SK-N-SH (cell line): ENCODE measurements around the gene WASF2. TPM values are rescaled to one million over a fixed set of nuclear protein-coding genes. Genes with fewer than 3 reads are reported as not detected.

ENCODE experiments used
- CTCF ChIA-PET: fragments of 300-600, 350-600 bp; formaldehyde crosslinking; extraction: SDS; loops from one replicate; lab custom pipeline; 2021; lab: Yijun Ruan, JAX
- POLR2A ChIA-PET: fragments of 350-600 bp; sonication (Branson Sonifier 250); formaldehyde crosslinking; extraction: SDS; loops from one replicate; lab custom pipeline; 2020; ENCODE audit warnings: antibody characterized with exemption, inconsistent platforms; lab: Yijun Ruan, JAX
- DNase-seq: peaks from one replicate; pipeline ENCODE4 v3.0.0; 2012
- H2AFZ ChIP-seq: fragments of 200-600 bp; sonication (generic); 2 replicates; pipeline ENCODE4 v1.8.1; 2016; ENCODE audit warnings: antibody characterized with exemption, mild to moderate bottlenecking, low read depth
- H3F3A ChIP-seq: fragments of 200-600 bp; sonication (generic); replicated peaks from 2 replicates; pipeline ENCODE3; 2016; ENCODE audit warnings: antibody characterized with exemption, mild to moderate bottlenecking; ENCODE audit not compliant: insufficient read depth
- H3K27ac ChIP-seq, 2 experiments: fragments of 200-500 bp in 1 of 2; fragments of 200-600 bp in 1 of 2; sonication (Bioruptor generic) in 1 of 2; sonication (generic), shearing (Covaris generic) in 1 of 2; 2 replicates each; pipeline versions ENCODE4 v1.5.1 to v1.6.1; 2014 to 2016; ENCODE audit warnings: low read depth in 2 of 2, inconsistent platforms in 1 of 2, low read length in 1 of 2, mild to moderate bottlenecking in 1 of 2, mixed read lengths in 1 of 2
- H3K27me3 ChIP-seq: fragments of 200-600 bp; sonication (generic), shearing (Covaris generic); 2 replicates; pipeline ENCODE4 v1.6.1; 2016; ENCODE audit warnings: mixed run types; ENCODE audit not compliant: insufficient read depth
- H3K36me3 ChIP-seq, 2 experiments: fragments of 200-500 bp in 1 of 2; fragments of 200-600 bp in 1 of 2; sonication (Bioruptor generic) in 1 of 2; sonication (generic) in 1 of 2; replicated peaks in 1 of 2; 2 replicates each; pipeline versions ENCODE3 to v1.5.1; 2014 to 2016; ENCODE audit warnings: low read length in 1 of 2, mild to moderate bottlenecking in 1 of 2; ENCODE audit not compliant: insufficient read depth in 2 of 2, control insufficient read depth in 1 of 2
- H3K4me1 ChIP-seq, 2 experiments: fragments of 200-500 bp in 1 of 2; fragments of 200-600 bp in 1 of 2; sonication (Bioruptor generic) in 1 of 2; sonication (generic), shearing (Covaris generic) in 1 of 2; 2 replicates each; pipeline versions ENCODE4 v1.5.1 to v1.6.1; 2014 to 2016; ENCODE audit warnings: low read depth in 1 of 2, low read length in 1 of 2, mixed run types in 1 of 2; ENCODE audit not compliant: insufficient read depth in 2 of 2, control insufficient read depth in 1 of 2
- H3K4me2 ChIP-seq: fragments of 200-600 bp; sonication (generic), shearing (Covaris generic); 2 replicates; pipeline ENCODE4 v1.6.1; 2017; ENCODE audit warnings: mixed run types
- H3K4me3 ChIP-seq, 2 experiments: fragments of 200-500 bp in 1 of 2; fragments of 200-600 bp in 1 of 2; sonication (Bioruptor generic) in 1 of 2; sonication (generic), shearing (Covaris generic) in 1 of 2; 2 replicates each; pipeline versions ENCODE4 v1.5.1 to v1.8.1; 2014 to 2016; ENCODE audit warnings: low read depth in 2 of 2, inconsistent platforms in 1 of 2, low read length in 1 of 2, mild to moderate bottlenecking in 1 of 2, mixed read lengths in 1 of 2, moderate library complexity in 1 of 2
- H3K79me2 ChIP-seq: fragments of 200-600 bp; sonication (generic); 2 replicates; pipeline ENCODE4 v1.8.1; 2017; ENCODE audit warnings: mild to moderate bottlenecking; ENCODE audit not compliant: insufficient read depth
- H3K9ac ChIP-seq: fragments of 200-600 bp; sonication (generic); 2 replicates; pipeline ENCODE4 v1.6.1; 2017; ENCODE audit warnings: mixed run types
- H3K9me2 ChIP-seq: fragments of 200-600 bp; sonication (generic); 2 replicates; pipeline ENCODE4 v1.6.1; 2017; ENCODE audit warnings: mixed run types
- H3K9me3 ChIP-seq: fragments of 200-600 bp; sonication (generic); 2 replicates; pipeline ENCODE4 v1.6.1; 2017; ENCODE audit warnings: mixed run types, mild to moderate bottlenecking, moderate library complexity
- H4K20me1 ChIP-seq: fragments of 200-600 bp; sonication (generic); 2 replicates; pipeline ENCODE4 v1.6.1; 2017; ENCODE audit warnings: mild to moderate bottlenecking, mixed run types; ENCODE audit not compliant: insufficient read depth
- EZH2phosphoT487 ChIP-seq: fragments of 200-600 bp; sonication (generic); IDR thresholded peaks from 2 replicates; pipeline ENCODE4 v1.6.1; 2017; ENCODE audit warnings: low read depth, mixed run types, mild to moderate bottlenecking, antibody characterized with exemption, moderate library complexity, borderline replicate concordance
- GATA2 ChIP-seq: sonication (generic); formaldehyde crosslinking; IDR thresholded peaks from 2 replicates; pipeline ENCODE4 v1.5.0; 2020; ENCODE audit warnings: mild to moderate bottlenecking, missing genetic modification reagents
- JUND ChIP-seq: IDR thresholded peaks from 2 replicates; pipeline ENCODE4 v1.4.0; 2012
- MXI1 ChIP-seq: IDR thresholded peaks from 2 replicates; pipeline ENCODE4 v1.6.1; 2012; ENCODE audit warnings: mild to moderate bottlenecking, low read depth, low read length, improper control_type of control experiment
- NFIC ChIP-seq: IDR thresholded peaks from 2 replicates; pipeline ENCODE4 v1.4.0; 2012; ENCODE audit warnings: borderline replicate concordance
- REST ChIP-seq: IDR thresholded peaks from 2 replicates; pipeline ENCODE4 v1.6.1; 2012; ENCODE audit warnings: mild to moderate bottlenecking, low read depth, low read length, moderate library complexity
- USF1 ChIP-seq: IDR thresholded peaks from 2 replicates; pipeline ENCODE4 v1.4.0; 2012; ENCODE audit warnings: low read depth, borderline replicate concordance
- YY1 ChIP-seq: IDR thresholded peaks from 2 replicates; pipeline ENCODE4 v1.4.0; 2012; ENCODE audit warnings: low read depth, mild to moderate bottlenecking
- WGBS: methylation state at CpG from one replicate; pipeline ENCODE4 v1.1.6; 2017; ENCODE audit warnings: low lambda C conversion rate; 5-methylcytosine and 5-hydroxymethylcytosine counted together
- polyA plus RNA-seq, 3 experiments: library from polyadenylated mRNA; depleted of rRNA; stranded (reverse); fragments of >200 nt; gene quantifications; 2 replicates each; pipeline ENCODE4 v1.2.3, GENCODE V29; 2012

Gene WASF2
- polyA plus RNA-seq, 1 of the 3 experiments (the other 2 are of a cell fraction), result 27.1 TPM

- H2AFZ ChIP-seq, result no peak overlapping the region
- no peaks in the 10 kb centered on the region for H3K9me3 ChIP-seq
- H3K4me3 ChIP-seq, result no peak overlapping the region
- no peaks in the 10 kb centered on the region for H3K27me3 ChIP-seq
- ChIA-PET CTCF (interaction anchor here (1.3 to 1.6 kb wide), 2 partner anchors 112 to 148 kb away, joined by 3 to 5 read pairs; no protein-coding TSS in a partner anchor), POLR2A (no interaction called here)
- H3F3A ChIP-seq, result peaks cover 12% of the 10 kb centered on the region
- H3K27ac ChIP-seq, result no peak overlapping the region
- no peak for DNase-seq
- H3K79me2 ChIP-seq, result peaks cover 96% of the 10 kb centered on the region
- H3K4me2 ChIP-seq, result no peak overlapping the region
- no peak overlapping the region for H3K9ac ChIP-seq
- no peaks in the 10 kb centered on the region; a peak in 1 of 4 replicates for H3K4me1 ChIP-seq
- H3K9me2 ChIP-seq, result no peaks in the 10 kb centered on the region
- no peak for TF ChIP-seq YY1
- TF ChIP-seq, all 33 proteins: peak for 0
- H4K20me1 ChIP-seq, result peaks cover 70% of the 10 kb centered on the region
- WGBS, result 93% methylated on average over 1 of the region's 1 CpG
- H3K36me3 ChIP-seq, result peaks cover 0 to 10% of the 10 kb centered on the region in 2 experiments
Measured at GRCh38 chr1:27444632-27445031, 45.3 kb downstream of the WASF2 start.

- ChIA-PET POLR2A (no interaction called here), CTCF (interaction anchor here (0.6 to 1.7 kb wide), 5 partner anchors 10 to 230 kb away, joined by 3 to 5 read pairs (median 3); no protein-coding TSS in a partner anchor)
- Histone ChIP-seq H3K9me3 (no peaks in the 10 kb centered on the region), H3K4me3 (no peak overlapping the region), H2AFZ (no peak overlapping the region), H3K79me2 (peaks cover 97% of the 10 kb centered on the region), H3K4me2 (no peak overlapping the region), H3F3A (no peaks in the 10 kb centered on the region), H3K9me2 (no peaks in the 10 kb centered on the region), H3K27me3 (no peaks in the 10 kb centered on the region), H3K27ac (no peak overlapping the region), H3K9ac (no peak overlapping the region), H3K4me1 (peaks cover 0 to 23% of the 10 kb centered on the region in 2 experiments; a peak in 1 of 4 replicates), H3K36me3 (peaks cover 0 to 3% of the 10 kb centered on the region in 2 experiments), H4K20me1 (peaks cover 67% of the 10 kb centered on the region)
- 56% methylated on average over 2 of the region's 2 CpGs for WGBS
- DNase-seq, result no peak
- TF ChIP-seq GATA2 (CRISPR knock-in tag), result no peak
- no peak for TF ChIP-seq NFIC
- no peak for TF ChIP-seq EZH2phosphoT487
- no peak for TF ChIP-seq USF1
- TF ChIP-seq MXI1, result no peak
- TF ChIP-seq JUND, result no peak
- no peak for TF ChIP-seq REST
Measured at GRCh38 chr1:27439150-27439549, 50.8 kb downstream of the WASF2 start.
